NCI-H1417 treated with DMSO at 0.1 percent for 48 hours (cell line): Measurements from ENCODE around the gene ANAPC2.

Source experiments
- DNase-seq: peaks from one replicate; lab custom pipeline; 2025; lab: John Stamatoyannopoulos, UW

The ANAPC2 gene

DNA sequence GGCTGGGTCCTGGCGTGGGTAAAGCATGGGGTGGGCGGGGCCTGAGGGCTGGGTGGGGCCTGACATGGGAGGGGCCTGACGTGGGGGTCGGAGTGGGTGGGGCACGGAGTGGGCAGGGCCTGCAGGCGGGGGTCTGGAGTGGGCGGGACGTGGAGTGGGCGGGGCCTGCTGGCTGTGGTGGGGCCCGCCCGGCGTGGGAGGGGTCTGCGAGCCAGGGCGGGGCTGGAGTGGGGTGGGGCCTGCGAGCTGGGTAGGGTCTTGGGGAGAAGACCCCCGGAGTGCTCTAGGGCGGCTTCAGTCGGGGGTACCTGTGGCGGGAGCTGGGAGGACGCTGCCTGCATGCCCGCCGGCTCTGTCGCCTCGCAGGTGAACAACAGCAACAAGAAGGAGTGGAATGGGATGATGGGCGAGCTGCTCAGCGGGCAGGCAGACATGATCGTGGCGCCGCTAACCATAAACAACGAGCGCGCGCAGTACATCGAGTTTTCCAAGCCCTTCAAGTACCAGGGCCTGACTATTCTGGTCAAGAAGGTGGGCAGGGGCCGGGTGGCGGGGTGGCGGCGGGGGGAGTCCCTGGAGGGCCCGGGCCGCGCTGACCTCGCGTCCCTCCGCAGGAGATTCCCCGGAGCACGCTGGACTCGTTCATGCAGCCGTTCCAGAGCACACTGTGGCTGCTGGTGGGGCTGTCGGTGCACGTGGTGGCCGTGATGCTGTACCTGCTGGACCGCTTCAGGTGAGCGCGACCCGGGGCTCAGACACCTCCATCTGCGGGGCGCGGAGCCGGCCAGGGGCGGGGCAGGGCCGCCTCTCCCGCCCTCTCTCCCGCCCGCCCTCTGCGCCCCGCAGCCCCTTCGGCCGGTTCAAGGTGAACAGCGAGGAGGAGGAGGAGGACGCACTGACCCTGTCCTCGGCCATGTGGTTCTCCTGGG lies 26.5 kb downstream of the ANAPC2 start:
- DNase-seq, result no peak

DNA sequence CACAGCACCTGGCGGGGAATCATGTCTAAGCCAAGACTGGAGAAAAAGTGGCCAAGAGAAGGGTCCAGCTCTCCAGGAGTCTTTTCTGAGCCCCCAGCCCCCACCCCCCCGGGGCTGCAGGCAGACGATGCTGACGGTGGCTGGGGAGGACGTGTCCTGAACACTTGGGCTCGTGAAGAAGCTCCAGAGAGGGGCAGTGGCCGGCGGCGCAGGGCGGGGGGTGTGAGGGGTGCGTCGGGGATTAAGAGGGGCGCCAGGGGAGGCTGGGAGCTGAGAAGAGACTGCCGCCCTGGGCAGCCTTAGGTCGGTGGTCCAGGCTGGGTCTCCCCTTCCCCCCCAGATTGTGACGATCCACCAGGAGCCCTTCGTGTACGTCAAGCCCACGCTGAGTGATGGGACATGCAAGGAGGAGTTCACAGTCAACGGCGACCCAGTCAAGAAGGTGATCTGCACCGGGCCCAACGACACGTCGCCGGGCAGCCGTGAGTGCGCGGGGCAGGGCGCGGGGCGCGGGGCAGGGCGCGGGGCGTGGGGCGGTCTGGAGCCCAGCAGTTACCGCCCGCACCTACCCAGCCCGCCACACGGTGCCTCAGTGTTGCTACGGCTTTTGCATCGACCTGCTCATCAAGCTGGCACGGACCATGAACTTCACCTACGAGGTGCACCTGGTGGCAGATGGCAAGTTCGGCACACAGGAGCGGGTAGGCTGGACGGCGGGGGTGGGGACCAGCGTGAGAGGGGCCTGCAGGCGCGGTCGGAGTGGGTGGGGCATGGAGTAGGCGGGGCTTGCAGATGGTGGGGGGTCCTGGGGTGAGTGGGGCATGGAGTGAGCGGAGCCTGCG lies 27.4 kb downstream of the ANAPC2 start:
- DNase-seq, result no peak

DNA sequence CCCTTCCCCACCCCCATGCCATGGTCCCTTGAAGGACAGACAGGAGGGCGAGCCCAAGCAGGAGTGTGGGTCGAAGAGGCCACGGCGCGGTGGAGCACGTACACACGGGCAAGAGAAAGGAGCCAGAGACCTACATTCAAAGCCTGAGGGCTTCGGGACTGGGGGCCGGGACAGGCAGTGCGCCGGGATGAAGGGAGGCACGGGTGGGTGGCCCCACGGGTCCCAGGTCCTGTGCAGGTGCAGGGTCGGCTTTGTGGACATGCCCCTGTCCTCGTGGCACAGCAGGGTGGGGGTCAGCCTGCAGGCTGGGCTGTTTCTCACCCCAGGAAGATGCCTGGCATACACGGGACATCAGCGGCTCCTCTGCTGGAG lies 28.3 kb downstream of the ANAPC2 start:
- no peak for DNase-seq

DNA sequence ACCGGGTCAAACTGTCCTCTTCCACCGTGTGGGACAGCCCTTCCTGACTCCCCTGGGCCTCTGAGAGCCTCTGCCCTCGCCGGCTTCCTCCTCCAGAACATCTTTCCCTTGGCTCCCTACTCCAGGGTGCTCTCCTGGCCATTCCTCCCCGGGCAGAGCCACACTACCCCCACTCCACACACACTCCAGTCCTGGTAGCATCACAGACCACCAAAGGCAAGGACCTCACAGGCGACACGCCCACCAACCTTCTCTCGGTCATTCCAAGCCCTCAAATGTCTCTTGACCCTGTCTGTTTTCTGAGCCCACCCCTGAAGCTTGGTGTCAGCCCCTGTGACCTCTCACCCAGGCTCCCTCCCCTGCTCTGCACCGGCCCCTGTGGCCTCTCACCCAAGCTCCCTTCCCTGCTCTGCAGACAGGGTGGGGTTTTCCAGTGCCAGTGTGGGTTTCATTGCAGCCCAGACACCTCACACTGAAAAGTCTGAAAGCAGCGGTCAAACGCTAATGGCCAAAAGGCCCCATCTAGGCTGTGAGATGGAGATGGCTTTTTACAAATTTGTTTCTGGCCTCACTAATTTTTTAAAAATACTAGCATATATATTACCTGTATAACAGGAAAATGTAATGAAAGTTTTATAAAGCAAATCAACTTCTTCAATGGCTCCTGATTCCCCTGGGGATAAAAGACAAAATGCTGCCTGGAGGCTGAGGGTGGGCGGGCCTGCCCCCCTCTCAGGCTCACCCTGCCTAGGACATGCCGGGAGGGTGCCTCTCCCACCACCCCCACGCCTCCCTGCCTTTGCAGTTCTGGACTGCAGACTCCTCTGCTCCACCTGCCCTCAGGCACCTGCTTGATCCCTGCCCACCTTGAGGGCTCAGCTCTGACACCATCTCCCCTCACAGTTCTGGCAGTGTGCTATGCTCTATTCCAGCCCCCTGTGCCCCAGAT lies 29.0 kb downstream of the ANAPC2 start:
- no peak for DNase-seq

DNA sequence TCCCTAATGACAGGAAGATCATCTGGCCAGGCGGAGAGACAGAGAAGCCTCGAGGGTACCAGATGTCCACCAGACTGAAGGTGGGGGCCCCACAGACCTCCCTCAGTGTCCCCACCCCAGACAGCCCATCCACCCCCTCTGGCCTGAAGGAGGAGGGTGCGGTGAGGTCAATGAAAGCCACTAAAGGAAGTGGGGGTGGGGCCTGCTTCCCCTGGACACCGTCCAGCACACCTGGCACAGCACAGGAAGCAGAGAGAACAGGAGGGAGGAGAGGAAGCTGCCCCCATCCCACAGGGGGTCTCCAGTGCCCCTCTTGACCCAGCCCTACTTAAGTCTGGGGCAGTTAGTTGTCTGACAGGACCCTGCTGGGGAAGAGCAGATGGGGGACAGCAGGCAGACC lies 29.7 kb downstream of the ANAPC2 start:
- DNase-seq, result no peak

DNA sequence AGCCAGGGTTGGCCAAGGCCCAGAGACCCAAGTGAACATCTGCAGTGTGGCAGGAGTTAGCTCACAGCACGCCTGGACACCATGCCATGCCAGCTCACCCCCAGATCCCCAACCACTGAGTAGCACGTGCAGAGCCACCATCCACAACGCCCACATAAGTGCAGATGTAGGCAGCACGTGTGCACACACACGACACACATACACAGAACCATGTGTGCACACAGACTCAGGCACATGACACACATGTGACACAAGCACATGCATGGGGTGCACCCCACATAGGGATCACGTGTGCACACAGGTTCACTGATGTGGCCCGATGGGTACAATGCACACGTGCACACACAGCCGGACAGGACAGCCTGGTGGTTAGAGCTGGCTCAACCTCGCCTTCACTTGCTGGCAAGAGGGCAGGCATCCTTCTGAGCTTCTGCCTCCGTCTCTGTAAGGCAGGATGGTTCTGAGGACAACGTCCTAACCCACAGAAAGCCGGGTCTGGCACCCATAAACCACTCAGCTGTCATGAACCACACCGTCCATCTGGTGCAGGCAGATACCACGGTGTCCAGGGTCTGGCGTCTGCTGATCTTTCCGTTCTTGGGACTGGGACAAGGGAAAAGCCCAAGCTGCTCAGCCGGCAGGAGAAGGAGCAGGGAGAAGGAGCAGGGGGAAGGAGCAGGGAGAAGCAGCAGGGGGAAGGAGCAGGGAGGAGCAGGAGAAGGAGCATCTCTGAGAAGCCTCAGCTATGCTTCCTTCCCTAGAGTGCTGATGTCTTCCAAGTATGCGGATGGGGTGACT lies 30.5 kb downstream of the ANAPC2 start:
- DNase-seq, result no peak

DNA sequence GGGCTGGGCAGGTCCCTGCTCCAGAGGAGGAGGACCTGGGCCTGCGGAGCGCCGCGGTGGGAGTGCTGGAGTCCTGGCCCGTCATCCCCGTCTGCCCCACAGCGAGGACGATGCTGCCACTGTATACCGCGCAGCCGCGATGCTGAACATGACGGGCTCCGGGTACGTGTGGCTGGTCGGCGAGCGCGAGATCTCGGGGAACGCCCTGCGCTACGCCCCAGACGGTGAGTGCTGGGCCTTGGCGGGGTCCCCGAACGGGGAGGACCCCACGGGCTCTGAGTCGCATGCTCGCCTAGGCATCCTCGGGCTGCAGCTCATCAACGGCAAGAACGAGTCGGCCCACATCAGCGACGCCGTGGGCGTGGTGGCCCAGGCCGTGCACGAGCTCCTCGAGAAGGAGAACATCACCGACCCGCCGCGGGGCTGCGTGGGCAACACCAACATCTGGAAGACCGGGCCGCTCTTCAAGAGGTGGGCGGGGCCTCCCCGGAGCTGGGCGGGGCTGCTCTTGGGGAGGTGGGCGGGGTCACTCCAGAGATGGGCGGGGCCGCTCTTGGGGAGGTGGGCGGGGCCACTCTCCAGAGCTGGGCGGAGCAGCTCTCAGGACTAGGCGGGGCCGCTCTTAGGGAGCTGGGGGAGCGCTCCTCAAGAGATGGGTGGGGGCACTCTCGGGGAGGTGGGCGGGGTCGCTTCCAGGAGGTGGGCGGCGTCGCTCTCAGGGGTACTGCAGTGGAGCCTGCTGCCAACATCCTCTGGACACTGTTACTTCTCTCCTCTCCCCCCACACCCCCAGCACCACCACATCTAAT lies 31.6 kb downstream of the ANAPC2 start:
- no peak for DNase-seq

DNA sequence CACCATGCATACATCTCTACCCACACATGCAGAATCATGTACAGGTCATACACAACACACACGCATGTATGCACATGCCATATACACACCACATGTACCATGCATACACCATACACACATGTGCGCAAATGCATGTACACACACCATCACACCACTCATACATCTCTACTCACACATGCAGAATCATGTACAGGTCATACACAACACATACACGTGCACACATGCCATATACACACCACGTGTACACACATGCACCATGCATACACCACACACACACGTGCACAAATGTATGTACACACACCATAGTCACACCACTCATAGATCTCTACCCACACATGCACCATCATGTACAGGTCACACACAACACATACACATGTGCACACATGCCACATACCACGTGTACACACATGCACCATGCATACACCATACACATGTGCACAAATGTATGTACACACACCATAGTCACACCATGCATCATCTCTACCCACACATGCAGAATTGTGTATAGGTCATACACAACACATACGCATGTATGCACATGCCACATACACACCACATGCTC lies 35.4 kb downstream of the ANAPC2 start:
- DNase-seq, result no peak

DNA sequence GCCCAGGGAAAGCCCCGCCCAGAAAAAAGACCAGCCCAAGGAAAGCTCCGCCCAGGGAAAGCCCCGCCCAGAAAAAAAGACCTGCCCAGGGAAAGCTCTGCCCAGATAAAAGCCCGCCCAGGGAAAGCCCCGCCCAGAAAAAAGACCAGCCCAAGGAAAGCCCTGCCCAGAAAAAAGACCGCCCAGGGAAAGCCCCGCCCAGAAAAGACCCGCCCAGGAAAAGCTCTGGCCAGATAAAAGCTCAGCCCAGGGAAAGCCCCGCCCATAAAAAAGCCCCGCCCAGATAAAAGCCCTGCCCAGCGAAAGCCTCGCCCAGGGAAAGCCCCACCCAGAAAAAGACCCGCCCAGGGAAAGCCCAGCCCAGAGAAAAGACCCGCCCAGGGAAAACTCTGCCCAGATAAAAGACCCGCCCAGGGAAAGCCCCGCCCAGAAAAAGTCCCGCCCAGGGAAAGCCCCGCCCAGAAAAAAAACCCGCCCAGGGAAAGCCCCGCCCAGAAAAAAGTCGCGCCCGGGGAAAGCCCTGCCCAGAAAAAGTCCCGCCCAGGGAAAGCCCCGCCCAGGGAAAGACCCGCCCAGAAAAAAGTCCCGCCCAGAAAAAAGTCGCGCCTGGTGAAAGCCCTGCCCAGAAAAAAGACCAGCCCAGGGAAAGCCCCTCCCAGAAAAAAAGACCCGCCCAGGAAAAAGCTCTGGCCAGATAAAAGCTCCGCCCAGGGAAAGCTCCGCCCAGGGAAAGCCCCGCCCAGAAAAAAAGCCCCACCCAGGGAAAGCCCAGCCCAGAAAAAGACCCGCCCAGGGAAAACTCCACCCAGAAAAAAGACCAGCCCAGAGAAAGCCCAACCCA lies 37.5 kb downstream of the ANAPC2 start:
- no peak for DNase-seq

DNA sequence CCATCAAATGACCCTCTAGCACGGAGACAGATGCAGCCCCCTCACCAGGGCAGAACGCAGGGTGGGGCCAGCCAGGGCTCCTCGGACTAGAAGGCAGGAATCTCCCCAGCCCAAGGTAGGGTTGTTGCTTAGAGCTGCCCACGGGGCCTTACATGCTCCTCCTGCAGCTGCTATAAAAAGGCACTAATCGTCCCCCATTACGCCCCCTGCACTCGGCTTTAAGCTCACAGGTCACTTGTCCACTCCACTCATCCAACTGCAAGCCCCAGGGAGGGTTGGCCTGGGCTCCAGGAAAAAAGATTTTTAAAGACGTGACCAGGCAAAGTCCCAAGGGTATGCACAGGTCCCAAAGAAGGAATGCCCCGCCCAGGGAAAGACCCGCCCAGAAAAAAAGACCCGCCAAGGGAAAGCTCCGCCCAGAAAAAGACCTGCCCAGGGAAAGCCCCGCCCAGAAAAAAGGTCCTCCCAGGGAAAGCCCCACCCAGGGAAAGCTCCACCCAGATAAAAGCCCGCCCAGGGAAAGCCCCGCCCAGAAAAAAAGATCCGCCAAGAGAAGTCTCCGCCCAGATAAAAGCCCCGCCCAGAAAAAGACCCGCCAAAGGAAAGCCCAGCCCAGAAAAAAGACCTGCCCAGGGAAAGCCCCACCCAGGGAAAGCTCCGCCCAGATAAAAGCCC lies 38.3 kb downstream of the ANAPC2 start:
- DNase-seq, result no peak

DNA sequence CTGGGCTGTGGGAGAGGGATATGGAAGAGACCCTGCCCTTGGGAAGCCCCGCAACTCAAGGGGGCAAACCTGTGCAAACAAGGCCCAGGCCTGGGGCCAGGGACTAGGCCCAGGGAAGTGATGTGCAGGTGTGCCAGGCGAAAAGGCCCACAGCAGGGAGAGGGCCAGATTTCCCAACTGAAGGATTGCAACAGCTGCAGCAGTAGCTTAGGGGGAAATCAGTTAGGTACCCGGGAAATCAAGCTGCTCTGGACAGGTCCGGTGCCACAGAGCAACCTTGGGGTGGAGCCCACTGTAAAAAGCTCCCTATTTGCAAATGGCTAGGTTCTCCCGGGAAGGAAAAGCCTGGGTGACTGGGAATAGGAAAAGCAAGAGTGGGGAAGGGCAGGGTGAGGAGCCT lies 39.0 kb downstream of the ANAPC2 start:
- no peak for DNase-seq

DNA sequence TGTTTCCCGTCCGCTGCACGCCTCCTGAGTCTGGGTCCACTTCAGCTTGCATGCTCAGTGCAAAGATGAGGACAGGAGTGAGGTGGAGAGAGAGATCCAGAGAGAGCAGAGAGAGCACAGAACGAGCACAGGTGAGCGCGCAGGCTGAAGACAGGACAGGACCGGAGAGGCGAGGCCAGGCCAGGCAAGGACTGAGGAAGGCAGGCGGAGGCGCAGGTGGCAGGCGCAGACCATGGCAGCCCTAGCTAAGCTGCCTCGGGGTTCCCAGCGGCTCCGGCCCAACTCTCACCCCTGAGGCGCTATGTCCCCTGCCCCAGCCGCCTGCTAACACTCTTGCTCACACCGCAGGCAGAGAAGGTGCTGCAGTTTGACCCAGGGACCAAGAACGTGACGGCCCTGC lies 39.7 kb downstream of the ANAPC2 start:
- DNase-seq, result no peak

DNA sequence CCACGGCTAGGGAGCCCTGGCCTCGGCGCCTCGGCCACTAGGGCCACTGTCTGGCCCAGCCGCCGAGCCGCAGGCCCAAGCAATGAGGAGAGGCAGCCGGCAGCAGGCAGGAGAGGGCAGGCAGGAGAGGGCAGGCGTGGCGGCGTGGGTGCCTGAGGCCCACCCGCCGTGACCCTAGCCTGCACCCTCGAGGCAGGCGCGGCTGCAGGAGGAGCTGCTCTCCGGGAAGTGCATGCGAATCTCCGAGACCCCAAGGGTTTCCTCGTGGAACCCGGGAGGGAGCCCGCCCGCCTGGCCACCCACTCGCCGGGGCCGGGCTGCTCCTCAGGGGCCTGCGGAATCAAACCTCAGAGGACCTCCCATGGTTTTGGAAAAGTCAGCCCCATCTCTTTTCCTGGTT lies 40.1 kb downstream of the ANAPC2 start:
- no peak for DNase-seq

DNA sequence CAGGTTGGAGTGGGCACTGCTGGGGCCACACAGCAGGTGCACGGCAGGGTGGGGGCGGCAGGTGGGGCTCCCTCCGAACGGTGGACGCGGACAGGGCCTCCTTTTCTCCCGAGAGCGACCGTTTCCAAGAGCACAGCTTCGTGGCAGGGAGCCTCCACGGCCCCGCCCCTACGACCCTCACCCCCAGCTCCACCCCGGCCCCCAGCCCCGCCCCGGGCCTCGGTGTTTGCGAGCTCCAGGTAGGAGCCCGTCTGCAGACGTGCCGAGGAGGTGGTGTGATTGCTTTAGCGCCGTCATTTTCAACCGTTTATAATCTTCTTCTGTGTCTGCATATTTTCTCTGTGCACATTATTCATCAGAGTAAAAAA lies 40.6 kb downstream of the ANAPC2 start:
- no peak for DNase-seq

DNA sequence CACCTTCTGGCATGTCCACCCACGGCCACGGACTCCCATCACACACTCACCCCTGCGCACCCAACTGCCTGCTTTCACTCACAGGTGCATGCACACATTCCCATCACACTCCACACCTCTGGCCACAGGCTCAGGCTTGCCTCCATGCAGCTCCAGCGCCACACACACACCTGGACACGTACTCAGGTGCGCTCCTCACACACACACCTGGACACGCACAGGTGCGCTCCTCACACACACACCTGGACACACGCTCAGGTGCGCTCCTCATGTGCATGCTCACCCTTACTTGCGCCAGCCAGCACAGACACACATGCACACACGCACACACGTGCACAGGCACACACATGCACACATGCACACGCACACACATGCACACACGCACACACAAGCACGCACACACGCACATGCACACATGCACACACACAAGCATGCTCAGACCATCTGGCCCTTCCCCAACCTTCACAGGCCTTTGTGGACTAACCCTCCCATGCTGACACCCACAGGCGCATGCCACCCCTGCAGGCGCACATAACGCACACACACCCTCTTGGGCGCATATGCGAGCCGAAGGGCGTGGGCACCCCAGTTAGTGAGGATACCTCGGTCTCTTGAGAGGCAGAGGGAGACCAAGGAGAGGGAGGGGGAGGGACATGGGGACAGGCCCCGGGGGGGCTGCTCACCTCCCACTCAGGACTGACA lies 41.1 kb downstream of the ANAPC2 start:
- DNase-seq, result no peak

DNA sequence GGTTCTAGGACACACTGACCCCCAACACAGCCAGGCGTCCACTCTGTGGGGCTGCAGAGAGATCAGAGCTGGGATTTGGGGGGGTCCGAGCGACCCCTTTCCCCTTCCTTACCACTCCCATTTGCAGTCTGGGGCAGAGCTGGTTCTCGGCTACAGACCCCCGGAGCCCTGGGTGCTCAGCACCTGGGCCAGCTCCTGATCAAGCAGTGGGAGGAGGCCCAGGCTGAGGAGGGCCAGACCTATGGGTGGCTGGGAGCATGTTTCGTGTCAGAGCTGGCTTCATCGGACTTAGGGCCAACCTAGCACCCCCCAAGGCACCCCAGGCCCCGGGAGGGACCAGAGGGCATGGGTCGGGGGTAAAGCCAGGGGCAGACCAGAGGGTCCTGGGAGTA lies 41.8 kb downstream of the ANAPC2 start:
- DNase-seq, result no peak

DNA sequence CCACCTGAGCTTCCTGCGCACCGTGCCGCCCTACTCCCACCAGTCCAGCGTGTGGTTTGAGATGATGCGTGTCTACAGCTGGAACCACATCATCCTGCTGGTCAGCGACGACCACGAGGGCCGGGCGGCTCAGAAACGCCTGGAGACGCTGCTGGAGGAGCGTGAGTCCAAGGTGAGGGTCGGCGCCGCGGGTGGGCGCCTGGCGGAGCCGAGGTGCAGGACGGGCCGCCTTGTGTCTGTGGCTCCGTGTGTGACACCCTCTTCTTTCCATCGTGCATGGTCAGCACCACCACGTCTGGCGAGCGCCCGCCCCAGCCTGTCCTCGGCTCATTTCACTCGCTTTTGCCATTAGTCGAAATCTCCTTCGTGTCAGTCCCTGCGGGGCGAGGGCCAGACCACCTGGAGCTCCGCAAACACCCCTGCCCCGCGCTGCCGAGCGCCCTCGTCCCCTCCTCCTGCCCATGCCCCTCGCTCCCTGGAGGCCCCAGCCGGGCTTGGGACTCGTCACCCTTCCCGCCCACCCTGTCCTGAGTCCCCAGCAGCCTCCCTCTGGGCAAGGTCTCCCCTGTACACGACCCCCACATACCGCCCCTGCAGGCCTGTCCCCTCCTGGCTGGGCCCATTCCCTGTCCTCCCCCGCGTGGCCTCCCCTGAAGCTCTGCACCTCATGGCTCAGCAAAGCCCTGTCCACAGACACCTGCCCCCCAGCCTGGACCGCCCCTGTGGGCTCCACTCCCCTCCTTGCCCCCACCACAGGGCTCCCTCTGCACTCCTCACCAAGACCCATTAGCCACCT lies 42.4 kb downstream of the ANAPC2 start:
- DNase-seq, result no peak
